AG04450 (cell line): ENCODE measurements around the gene NKX3-2. TPM values are rescaled to one million over a fixed set of nuclear protein-coding genes. Genes with fewer than 3 reads are reported as not detected.

Experiments used
- CTCF ChIA-PET: fragments of 300-600, 350-600 bp; formaldehyde crosslinking; extraction: SDS; loops from one replicate; lab custom pipeline; 2022; ENCODE audit warnings: antibody characterized with exemption, inconsistent platforms; lab: Charles Lee
- POLR2A ChIA-PET: fragments of 350-600 bp; formaldehyde crosslinking; extraction: SDS; loops from one replicate; lab custom pipeline; 2021; ENCODE audit warnings: antibody characterized with exemption, inconsistent platforms; lab: Yijun Ruan, JAX
- DNase-seq: peaks from one replicate; pipeline ENCODE4 v3.0.0-alpha.2; 2011; ENCODE audit warnings: low read depth, low spot score
- H3K27ac ChIP-seq: one replicate; pipeline ENCODE4 v1.5.1; 2012; ENCODE audit warnings: low read depth, low read length, control low read depth
- H3K27me3 ChIP-seq: one replicate; pipeline ENCODE4 v1.6.0; 2012; ENCODE audit warnings: low read length; ENCODE audit not compliant: control insufficient read depth, insufficient read depth
- H3K4me3 ChIP-seq: 2 replicates; pipeline ENCODE4 v1.5.1; 2011; ENCODE audit warnings: mild to moderate bottlenecking, low read depth, low read length, control low read depth
- H3K9me3 ChIP-seq: 2 replicates; pipeline ENCODE4 v1.5.1; 2012; ENCODE audit warnings: low read length; ENCODE audit not compliant: control insufficient read depth, insufficient read depth
- polyA plus RNA-seq: library from polyadenylated mRNA; depleted of rRNA; stranded (reverse); fragments of >200 nt; gene quantifications from 2 replicates; pipeline ENCODE4 v1.2.3, GENCODE V29; 2011
- TF ChIP-seq, protein P1 (sequence below): IDR thresholded peaks from 2 replicates; pipeline ENCODE4 v1.5.1; 2011; ENCODE audit warnings: low read depth, low read length, control low read depth, inconsistent platforms

NKX3-2 gene
- polyA plus RNA-seq, 1 experiment: not detected

DNA sequence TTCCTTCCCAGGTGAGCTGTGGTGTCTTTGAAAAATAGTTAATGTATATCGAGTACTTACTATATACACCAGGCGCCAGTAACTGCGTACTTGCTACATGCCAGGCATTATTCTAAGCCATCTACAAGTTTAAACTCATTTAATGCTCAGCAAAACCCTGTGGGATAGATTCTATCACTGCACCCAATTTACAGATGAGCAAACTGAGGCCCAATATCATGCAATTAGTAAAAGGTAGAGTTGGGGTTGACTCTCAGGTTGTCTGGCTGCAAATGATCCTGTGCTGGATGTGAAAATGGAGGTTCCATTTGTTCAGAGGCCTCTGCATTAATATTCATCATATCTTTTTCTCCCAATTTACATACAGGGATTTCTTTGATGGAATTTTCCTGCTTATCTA lies 17.6 kb downstream of the NKX3-2 start:
- H3K27ac ChIP-seq: no peak overlapping the region
- CTCF ChIA-PET: no interaction called here
- POLR2A ChIA-PET: no interaction called here
- no peak overlapping the region for H3K4me3 ChIP-seq
- no peak for DNase-seq
- H3K27me3 ChIP-seq: peaks cover 96% of the 10 kb centered on the region
- TF ChIP-seq, protein P1, sequence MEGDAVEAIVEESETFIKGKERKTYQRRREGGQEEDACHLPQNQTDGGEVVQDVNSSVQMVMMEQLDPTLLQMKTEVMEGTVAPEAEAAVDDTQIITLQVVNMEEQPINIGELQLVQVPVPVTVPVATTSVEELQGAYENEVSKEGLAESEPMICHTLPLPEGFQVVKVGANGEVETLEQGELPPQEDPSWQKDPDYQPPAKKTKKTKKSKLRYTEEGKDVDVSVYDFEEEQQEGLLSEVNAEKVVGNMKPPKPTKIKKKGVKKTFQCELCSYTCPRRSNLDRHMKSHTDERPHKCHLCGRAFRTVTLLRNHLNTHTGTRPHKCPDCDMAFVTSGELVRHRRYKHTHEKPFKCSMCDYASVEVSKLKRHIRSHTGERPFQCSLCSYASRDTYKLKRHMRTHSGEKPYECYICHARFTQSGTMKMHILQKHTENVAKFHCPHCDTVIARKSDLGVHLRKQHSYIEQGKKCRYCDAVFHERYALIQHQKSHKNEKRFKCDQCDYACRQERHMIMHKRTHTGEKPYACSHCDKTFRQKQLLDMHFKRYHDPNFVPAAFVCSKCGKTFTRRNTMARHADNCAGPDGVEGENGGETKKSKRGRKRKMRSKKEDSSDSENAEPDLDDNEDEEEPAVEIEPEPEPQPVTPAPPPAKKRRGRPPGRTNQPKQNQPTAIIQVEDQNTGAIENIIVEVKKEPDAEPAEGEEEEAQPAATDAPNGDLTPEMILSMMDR: no peak
- peaks cover 24% of the 10 kb centered on the region for H3K9me3 ChIP-seq

DNA sequence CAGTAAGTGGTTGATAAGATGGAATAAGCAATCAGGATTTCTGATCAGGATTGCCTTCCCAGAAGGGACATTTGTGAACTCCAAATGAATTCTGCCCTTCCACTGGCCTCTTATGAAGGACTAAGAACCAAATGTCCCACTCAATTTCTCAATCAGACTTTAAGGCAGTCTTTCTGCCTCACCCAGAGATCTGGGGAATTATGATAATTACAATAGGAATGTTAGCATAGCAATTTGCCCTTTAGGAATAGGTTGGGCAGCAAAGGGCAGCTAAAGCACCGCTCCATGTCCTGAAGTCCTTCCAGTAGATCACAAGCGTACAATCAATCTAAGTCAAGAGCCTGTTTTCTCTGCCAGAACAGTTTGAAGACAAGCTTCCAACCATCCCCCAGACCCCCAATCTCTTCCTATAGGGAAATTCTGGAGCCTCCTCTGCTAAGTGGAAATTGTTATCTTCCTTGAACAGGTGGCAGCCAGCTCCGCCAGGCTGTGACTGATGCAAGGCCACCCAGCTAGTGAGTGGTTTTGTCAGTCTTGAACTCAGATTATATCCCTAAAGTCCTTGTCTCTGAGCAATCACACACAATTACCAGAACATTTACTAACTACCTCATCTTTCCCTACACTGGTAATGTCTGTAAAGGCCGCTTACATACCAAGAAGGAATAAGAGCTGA lies 18.6 kb downstream of the NKX3-2 start:
- H3K27me3 ChIP-seq: peaks cover 97% of the 10 kb centered on the region
- H3K4me3 ChIP-seq: no peak overlapping the region
- CTCF ChIA-PET: no interaction called here
- peaks cover 24% of the 10 kb centered on the region for H3K9me3 ChIP-seq
- no peak for DNase-seq
- no peak overlapping the region for H3K27ac ChIP-seq
- TF ChIP-seq, protein P1: no peak
- POLR2A ChIA-PET: no interaction called here

DNA sequence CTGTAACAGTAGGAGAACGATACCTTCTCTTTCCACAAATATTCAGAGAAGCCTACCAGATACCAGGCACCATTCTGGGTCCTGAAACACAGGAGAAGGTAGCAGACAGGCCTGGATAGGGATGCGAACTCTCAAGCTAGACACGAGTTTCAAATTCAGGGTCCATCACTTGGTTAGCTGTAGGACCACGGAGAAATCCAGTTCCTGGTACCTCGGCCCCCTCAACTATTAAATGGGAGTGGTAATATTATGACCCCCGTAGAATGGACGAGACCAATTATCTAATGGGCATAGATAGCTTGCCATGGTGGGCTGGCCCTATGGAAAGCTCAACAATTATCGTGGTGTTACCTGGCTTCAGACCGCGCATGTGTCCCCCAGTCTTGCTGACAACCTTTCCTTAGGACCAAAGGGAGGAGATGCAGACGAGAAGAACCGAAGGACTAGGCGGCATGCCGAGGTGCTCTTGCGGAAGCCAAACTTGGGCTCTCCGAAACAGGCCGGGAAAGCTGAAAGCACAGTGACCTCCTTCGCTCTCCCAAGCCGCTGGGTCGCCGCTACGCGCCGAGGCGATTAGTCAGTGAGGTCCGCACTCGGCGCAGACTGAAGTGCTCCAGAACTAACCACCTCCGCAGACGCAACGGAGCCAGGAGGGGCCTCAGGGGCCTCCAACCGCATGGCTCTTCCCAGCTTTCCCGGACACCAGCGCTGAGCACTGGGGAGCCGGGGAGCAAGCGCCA lies 19.6 kb downstream of the NKX3-2 start:
- H3K27ac ChIP-seq: no peak overlapping the region
- H3K27me3 ChIP-seq: peaks cover 91% of the 10 kb centered on the region
- ChIA-PET CTCF (no interaction called here), POLR2A (no interaction called here)
- no peak for DNase-seq
- H3K9me3 ChIP-seq: peaks cover 24% of the 10 kb centered on the region
- H3K4me3 ChIP-seq: no peak overlapping the region
- TF ChIP-seq, protein P1: no peak

DNA sequence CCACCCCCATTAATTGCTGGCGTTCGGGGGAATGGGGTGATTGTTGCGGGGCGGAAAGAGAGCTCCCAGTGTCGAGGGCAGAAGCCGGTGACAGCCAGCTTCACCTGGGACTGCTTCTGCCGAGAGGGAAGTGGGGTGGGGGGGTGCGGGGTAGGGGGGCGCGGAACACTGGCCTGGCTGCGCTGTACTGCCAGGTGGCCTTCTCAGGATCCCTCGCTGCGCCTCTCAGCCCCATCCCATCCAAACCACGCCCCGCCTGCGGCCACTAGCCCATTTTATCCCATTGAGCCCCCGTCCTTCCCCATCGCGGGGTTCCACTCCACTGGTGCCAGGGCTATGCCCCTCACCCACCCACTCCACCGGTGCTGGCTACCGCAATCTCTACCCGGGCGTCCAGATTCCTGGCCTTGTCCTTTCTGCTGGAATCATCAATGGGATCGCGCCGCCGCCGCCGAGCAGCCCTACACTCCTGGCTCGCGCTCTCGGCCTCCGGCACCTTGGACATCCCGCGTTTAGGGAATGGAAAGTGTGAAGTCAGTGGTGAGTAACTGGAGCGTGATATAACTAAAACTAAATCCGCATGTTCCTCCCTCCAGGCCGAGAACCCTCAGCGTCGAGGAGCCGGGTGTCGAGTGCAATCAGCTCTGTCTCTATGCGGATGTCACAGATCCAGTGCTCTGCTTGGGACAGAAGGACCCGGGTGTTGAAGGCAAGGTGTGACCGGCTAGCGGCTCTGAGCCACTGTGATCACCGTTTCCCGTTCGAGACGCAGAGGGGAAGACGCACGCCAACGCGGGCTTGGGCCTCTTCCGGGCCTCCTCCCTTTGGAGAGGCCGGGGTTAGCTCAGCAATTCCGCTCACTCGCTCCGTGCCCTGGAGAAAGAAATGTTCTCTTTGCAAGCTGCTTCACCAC lies 20.5 kb downstream of the NKX3-2 start:
- peaks cover 84% of the 10 kb centered on the region for H3K27me3 ChIP-seq
- DNase-seq: no peak
- no peak overlapping the region for H3K4me3 ChIP-seq
- ChIA-PET CTCF (no interaction called here), POLR2A (no interaction called here)
- TF ChIP-seq, protein P1: no peak
- peaks cover 24% of the 10 kb centered on the region for H3K9me3 ChIP-seq
- no peak overlapping the region for H3K27ac ChIP-seq
